Activated CD8-positive, alpha-beta T cell treated with anti-CD3 and anti-CD28 coated beads, Interleukin-2, amount 10 ng/mL, durations not matched to agents 7 days and 5 days (primary cell): Measurements from ENCODE around the gene ABLIM2. TPM values are rescaled to one million over a fixed set of nuclear protein-coding genes. Genes with fewer than 3 reads are reported as not detected.

Source experiments
- ATAC-seq: fragments of 150-1000 bp; cut with Tn5 transposase; one replicate; pipeline ENCODE4 v1.10.0; 2021; ENCODE audit warnings: moderate library complexity
- CTCF ChIA-PET: fragments of 350-600 bp; sonication (Branson Sonifier 250); formaldehyde crosslinking; loops from one replicate; lab custom pipeline; 2021; ENCODE audit warnings: antibody characterized with exemption; lab: Charles Lee
- POLR2A ChIA-PET: fragments of 350-600 bp; sonication (Branson Sonifier 250); formaldehyde crosslinking; loops from one replicate; lab custom pipeline; 2021; ENCODE audit warnings: antibody characterized with exemption; lab: Charles Lee
- DNase-seq: peaks from one replicate; pipeline ENCODE4 v3.0.0-alpha.2; 2020
- H3K27ac Mint-ChIP-seq: one replicate; pipeline ENCODE4 v1.8.0; 2021; ENCODE audit warnings: mild to moderate bottlenecking, mixed read lengths
- H3K27me3 Mint-ChIP-seq: one replicate; pipeline ENCODE4 v1.8.0; 2021; ENCODE audit warnings: low read depth, mixed read lengths
- H3K36me3 Mint-ChIP-seq: one replicate; pipeline ENCODE4 v1.8.0; 2021; ENCODE audit warnings: low read depth, mixed read lengths
- H3K4me1 Mint-ChIP-seq: one replicate; pipeline ENCODE4 v1.8.0; 2021; ENCODE audit warnings: low read depth, mixed read lengths
- H3K4me3 Mint-ChIP-seq: one replicate; pipeline ENCODE4 v1.8.0; 2021; ENCODE audit warnings: mild to moderate bottlenecking, mixed read lengths
- H3K9me3 Mint-ChIP-seq: one replicate; pipeline ENCODE4 v1.8.0; 2022; ENCODE audit warnings: mixed read lengths; ENCODE audit not compliant: insufficient read depth
- total RNA-seq, 2 experiments: library from RNA; stranded (reverse); gene quantifications; one replicate each; pipeline ENCODE4 v1.2.3, GENCODE V29; 2021

The ABLIM2 gene
- total RNA-seq, 2 experiments from 2014 or later: 0.42 to 0.55 TPM

- no peaks in the 10 kb centered on the region for H3K36me3 Mint-ChIP-seq
- no peak overlapping the region for H3K4me3 Mint-ChIP-seq
- H3K27ac Mint-ChIP-seq: no peak overlapping the region
- ChIA-PET POLR2A (no interaction called here), CTCF (no interaction called here)
- ATAC-seq (no peak), DNase-seq (no peak)
- no peaks in the 10 kb centered on the region for H3K9me3 Mint-ChIP-seq
- H3K4me1 Mint-ChIP-seq: no peaks in the 10 kb centered on the region
- no peaks in the 10 kb centered on the region for H3K27me3 Mint-ChIP-seq
Observed at GRCh38 chr4:8151165-8151650, 7.4 kb downstream of the ABLIM2 start.

DNA sequence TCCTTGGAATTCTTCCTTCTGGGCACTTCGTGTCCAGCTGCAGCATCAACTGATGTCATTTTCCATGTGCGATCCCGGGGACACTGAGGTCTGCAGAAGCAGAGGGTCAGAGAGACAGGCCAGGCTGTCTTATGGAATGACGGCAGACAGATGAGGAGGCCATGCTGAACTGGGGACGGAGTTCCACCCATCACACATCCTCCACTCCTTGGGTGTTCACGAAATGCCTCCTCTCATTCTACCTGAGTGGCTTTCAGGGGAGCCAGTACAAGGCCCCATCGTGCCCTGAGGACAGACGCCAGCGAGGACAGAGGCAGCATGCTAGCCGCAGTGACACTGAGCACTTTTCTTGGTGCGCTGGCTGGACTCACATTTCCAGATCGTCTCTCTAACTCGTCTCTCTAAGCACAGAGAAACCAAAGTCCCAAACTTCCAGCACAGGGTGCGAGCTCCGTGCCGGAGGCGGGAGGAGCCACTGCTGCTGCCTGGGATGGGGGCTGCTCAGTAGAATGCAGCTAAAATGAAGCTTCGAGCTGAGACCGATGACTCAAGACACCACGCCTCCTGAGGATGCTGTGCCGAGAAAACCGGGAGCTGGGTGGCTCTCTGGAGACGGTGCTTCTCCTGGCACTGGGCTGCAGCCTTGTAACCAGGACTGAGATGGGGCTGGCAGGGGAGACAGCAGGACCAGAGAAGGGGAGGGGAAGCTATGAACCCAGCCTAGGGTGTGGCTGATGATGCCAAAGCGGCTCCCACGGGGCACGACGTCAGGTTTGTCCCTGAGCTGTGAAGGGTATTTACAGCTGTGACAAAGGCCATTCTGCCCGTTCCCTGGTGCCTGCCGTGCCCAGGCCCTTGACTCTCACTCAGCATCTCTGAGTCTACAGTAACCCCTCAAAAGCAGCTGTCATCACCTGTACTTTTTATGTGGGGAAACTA lies 8.2 kb downstream of the ABLIM2 start:
- no peak overlapping the region for H3K27ac Mint-ChIP-seq
- ATAC-seq (no peak), DNase-seq (no peak)
- no peaks in the 10 kb centered on the region for H3K9me3 Mint-ChIP-seq
- no peaks in the 10 kb centered on the region for H3K27me3 Mint-ChIP-seq
- POLR2A ChIA-PET: no interaction called here
- CTCF ChIA-PET: no interaction called here
- H3K36me3 Mint-ChIP-seq: no peaks in the 10 kb centered on the region
- H3K4me1 Mint-ChIP-seq: no peaks in the 10 kb centered on the region
- H3K4me3 Mint-ChIP-seq: no peak overlapping the region

DNA sequence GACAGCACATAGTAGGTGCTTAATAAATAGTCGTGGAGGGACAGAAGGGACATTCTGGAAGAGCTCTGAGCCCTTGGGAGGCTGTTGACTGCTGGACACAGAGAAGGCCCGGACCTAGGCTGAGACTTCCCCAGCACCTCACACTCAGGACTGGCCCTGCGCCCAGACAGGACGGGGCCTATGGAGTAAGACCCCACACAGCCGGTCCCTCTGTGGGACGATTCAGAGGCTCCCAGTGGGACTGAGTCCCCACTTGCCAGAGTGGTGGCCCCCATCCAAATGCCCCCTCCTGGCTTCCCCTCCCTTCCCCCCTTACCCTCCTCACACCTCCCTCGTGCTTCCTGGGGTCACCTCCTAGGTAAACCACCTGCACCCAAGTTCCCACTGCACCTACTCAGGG lies 8.9 kb downstream of the ABLIM2 start:
- no peak overlapping the region for H3K4me3 Mint-ChIP-seq
- no peaks in the 10 kb centered on the region for H3K4me1 Mint-ChIP-seq
- H3K27me3 Mint-ChIP-seq: no peaks in the 10 kb centered on the region
- no peaks in the 10 kb centered on the region for H3K36me3 Mint-ChIP-seq
- DNase-seq: no peak
- CTCF ChIA-PET: no interaction called here
- no peaks in the 10 kb centered on the region for H3K9me3 Mint-ChIP-seq
- ATAC-seq: no peak
- POLR2A ChIA-PET: no interaction called here
- H3K27ac Mint-ChIP-seq: no peak overlapping the region

DNA sequence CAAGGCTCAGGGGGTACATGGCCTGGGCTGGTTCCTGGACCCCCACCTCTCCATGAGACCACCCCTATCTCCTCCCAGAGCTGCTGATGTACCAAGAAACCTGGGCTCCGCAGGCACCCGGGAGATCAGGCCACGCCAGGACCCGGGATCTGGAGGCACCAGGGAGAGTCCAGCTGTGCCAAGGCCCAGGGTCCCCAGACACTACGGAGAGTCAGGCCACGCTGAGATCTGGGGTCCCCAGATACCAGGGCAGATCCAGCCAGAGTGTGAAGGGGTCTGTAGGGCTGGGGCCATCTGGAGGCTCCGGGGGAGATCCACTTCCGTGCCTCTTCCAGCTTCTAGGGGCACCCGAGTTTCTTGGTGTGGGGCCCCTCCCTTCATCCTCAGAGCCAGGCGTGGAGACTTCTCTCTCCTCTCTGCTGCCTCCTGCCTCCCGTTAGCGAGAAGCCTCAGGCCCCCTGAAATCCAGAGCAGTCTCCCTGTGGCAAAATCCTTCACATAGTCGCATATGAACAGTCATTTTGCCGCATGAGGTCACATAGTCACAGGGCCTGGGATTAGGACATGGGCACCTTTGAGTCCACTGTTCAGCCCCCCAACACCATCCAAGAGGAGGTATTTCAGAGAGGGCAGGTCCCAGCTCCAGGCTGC lies 9.7 kb downstream of the ABLIM2 start:
- ChIA-PET CTCF (no interaction called here), POLR2A (no interaction called here)
- no peaks in the 10 kb centered on the region for H3K9me3 Mint-ChIP-seq
- peaks cover 3% of the 10 kb centered on the region for H3K27me3 Mint-ChIP-seq
- H3K4me3 Mint-ChIP-seq: no peak overlapping the region
- no peak for DNase-seq
- no peak overlapping the region for H3K27ac Mint-ChIP-seq
- ATAC-seq: no peak
- H3K36me3 Mint-ChIP-seq: no peaks in the 10 kb centered on the region
- no peaks in the 10 kb centered on the region for H3K4me1 Mint-ChIP-seq

GRCh38 chr4:8148159-8148558 lies 10.5 kb downstream of the ABLIM2 start:
- ATAC-seq: no peak
- ChIA-PET CTCF (no interaction called here), POLR2A (interaction anchor here (0.7 kb wide), 1 partner anchor 91 kb away, joined by 3 read pairs; no protein-coding TSS in a partner anchor)
- no peak overlapping the region for H3K27ac Mint-ChIP-seq
- no peak overlapping the region for H3K4me3 Mint-ChIP-seq
- H3K27me3 Mint-ChIP-seq: peaks cover 3% of the 10 kb centered on the region
- H3K4me1 Mint-ChIP-seq: no peaks in the 10 kb centered on the region
- H3K36me3 Mint-ChIP-seq: no peaks in the 10 kb centered on the region
- no peak for DNase-seq
- no peaks in the 10 kb centered on the region for H3K9me3 Mint-ChIP-seq

GRCh38 chr4:8147231-8147970 lies 11.2 kb downstream of the ABLIM2 start:
- DNase-seq (no peak), ATAC-seq (no peak)
- CTCF ChIA-PET: no interaction called here
- Mint-ChIP-seq H3K4me1 (no peaks in the 10 kb centered on the region), H3K27me3 (peaks cover 3% of the 10 kb centered on the region), H3K4me3 (no peak overlapping the region), H3K27ac (no peak overlapping the region), H3K36me3 (no peaks in the 10 kb centered on the region), H3K9me3 (no peaks in the 10 kb centered on the region)
- POLR2A ChIA-PET: interaction anchor here (0.7 kb wide), 1 partner anchor 91 kb away, joined by 3 read pairs; no protein-coding TSS in a partner anchor

DNA sequence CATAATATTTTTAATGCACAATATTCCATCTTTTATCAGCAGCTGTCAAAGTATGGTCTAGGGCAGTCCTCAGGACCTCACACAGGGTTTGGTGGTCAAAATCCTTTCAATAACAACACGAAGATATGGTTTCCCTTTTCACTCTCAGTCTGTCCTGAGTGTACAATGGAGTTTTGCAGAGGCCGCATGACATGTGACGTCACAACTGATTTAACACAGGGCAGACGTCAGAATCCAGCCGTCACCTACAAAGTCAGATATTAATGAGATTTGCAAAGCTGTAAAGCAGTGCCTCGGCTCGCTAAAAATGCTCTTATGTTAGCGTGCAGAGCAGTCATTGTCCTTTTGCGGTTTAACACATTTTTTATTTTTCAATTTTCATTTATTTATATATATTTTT lies 12.5 kb downstream of the ABLIM2 start:
- no peak for DNase-seq
- ChIA-PET CTCF (no interaction called here), POLR2A (no interaction called here)
- Mint-ChIP-seq H3K27me3 (peaks cover 3% of the 10 kb centered on the region), H3K4me3 (no peak overlapping the region), H3K4me1 (no peaks in the 10 kb centered on the region), H3K36me3 (no peaks in the 10 kb centered on the region), H3K27ac (no peak overlapping the region), H3K9me3 (no peaks in the 10 kb centered on the region)
- ATAC-seq: no peak

GRCh38 chr4:8144359-8144758 lies 14.3 kb downstream of the ABLIM2 start:
- Mint-ChIP-seq H3K27me3 (peaks cover 3% of the 10 kb centered on the region), H3K9me3 (peaks cover under 1% of the 10 kb centered on the region), H3K27ac (no peak overlapping the region), H3K4me3 (no peak overlapping the region), H3K4me1 (no peaks in the 10 kb centered on the region), H3K36me3 (no peaks in the 10 kb centered on the region)
- ChIA-PET CTCF (no interaction called here), POLR2A (no interaction called here)
- DNase-seq (no peak), ATAC-seq (no peak)

DNA sequence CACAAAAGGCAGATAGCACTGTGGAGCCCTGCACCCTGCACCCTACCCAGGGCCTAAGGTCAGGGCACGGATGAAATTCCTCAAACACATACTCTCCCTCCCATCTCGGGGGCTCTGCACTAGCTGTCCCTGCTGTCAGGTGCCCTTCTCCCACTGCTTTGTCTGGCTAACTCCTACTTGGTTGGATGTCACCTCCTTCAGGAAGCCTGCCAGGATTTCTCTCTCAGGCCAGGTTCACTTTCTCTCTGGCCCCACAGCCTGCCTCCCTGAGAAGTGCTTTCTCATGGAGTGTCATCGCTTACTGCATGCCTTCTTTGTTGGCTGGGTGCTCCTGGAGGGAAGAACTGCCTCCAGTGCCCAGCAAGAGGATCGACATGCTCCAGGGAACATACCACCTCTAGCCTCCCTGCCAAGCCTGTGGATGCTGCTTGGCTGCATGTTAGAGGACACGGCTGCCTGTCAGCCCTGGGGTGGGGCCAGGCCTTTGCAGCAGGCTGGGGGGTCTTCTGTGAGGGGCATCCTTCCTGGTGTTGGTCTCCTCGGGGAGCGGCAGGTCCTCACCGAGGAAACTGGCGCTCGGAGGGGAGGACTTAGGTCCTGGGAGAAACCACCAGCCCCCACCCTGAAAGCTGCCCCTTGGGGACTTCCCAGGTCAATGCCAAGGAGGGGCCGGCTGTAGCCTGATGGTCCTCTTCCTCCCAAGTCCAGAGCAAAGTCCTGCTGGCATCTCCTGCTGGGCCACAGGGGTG lies 15.0 kb downstream of the ABLIM2 start:
- no peak overlapping the region for H3K4me3 Mint-ChIP-seq
- no peak overlapping the region for H3K27ac Mint-ChIP-seq
- H3K9me3 Mint-ChIP-seq: peaks cover 5% of the 10 kb centered on the region
- peaks cover 3% of the 10 kb centered on the region for H3K27me3 Mint-ChIP-seq
- CTCF ChIA-PET: no interaction called here
- no peaks in the 10 kb centered on the region for H3K36me3 Mint-ChIP-seq
- H3K4me1 Mint-ChIP-seq: no peaks in the 10 kb centered on the region
- POLR2A ChIA-PET: no interaction called here
- no peak for ATAC-seq
- no peak for DNase-seq

- ATAC-seq (no peak), DNase-seq (no peak)
- Mint-ChIP-seq H3K27ac (no peak overlapping the region), H3K27me3 (peaks cover 3% of the 10 kb centered on the region), H3K9me3 (peaks cover 5% of the 10 kb centered on the region), H3K4me3 (no peak overlapping the region), H3K36me3 (no peaks in the 10 kb centered on the region), H3K4me1 (no peaks in the 10 kb centered on the region)
- CTCF ChIA-PET: no interaction called here
- POLR2A ChIA-PET: no interaction called here
Observed at GRCh38 chr4:8142556-8142955, 16.1 kb downstream of the ABLIM2 start.

- DNase-seq (no peak), ATAC-seq (no peak)
- ChIA-PET POLR2A (no interaction called here), CTCF (no interaction called here)
- peaks cover 3% of the 10 kb centered on the region for H3K27me3 Mint-ChIP-seq
- H3K4me3 Mint-ChIP-seq: no peak overlapping the region
- H3K9me3 Mint-ChIP-seq: peaks cover 5% of the 10 kb centered on the region
- H3K36me3 Mint-ChIP-seq: no peaks in the 10 kb centered on the region
- no peak overlapping the region for H3K27ac Mint-ChIP-seq
- H3K4me1 Mint-ChIP-seq: no peaks in the 10 kb centered on the region
Observed at GRCh38 chr4:8141935-8142334, 16.7 kb downstream of the ABLIM2 start.
